Left ventricle myocardium inferior (tissue), 1 donor: ENCODE results near the gene DLX6. TPM values are rescaled to one million over a fixed set of nuclear protein-coding genes. Genes with fewer than 3 reads are reported as not detected.

Experiments used
- DNase-seq: peaks from one replicate; pipeline ENCODE4 v3.0.0-alpha.2; 2020
- H3K27ac ChIP-seq: fragments of 200-600 bp; replicated peaks from 2 replicates; pipeline ENCODE4 v1.8.0; 2021
- H3K27me3 ChIP-seq: fragments of 200-600 bp; 2 replicates; pipeline ENCODE4 v1.8.0; 2021; ENCODE audit warnings: low read depth
- H3K36me3 ChIP-seq: fragments of 200-600 bp; 2 replicates; pipeline ENCODE4 v1.8.0; 2021
- H3K4me1 ChIP-seq: fragments of 200-600 bp; 2 replicates; pipeline ENCODE4 v1.8.0; 2021
- H3K4me3 ChIP-seq: fragments of 200-600 bp; 2 replicates; pipeline ENCODE4 v1.8.0; 2021; ENCODE audit warnings: mild to moderate bottlenecking, moderate library complexity
- H3K9me3 ChIP-seq: fragments of 200-600 bp; replicated peaks from 2 replicates; pipeline ENCODE4 v1.8.0; 2021
- CTCF ChIP-seq: fragments of 200-600 bp; IDR thresholded peaks from 2 replicates; pipeline ENCODE4 v1.8.0; 2021; ENCODE audit warnings: antibody characterized with exemption, mild to moderate bottlenecking, borderline replicate concordance
- intact Hi-C: fragments of 100-400 bp; cut with micrococcal nuclease; formaldehyde crosslinking; loops from one replicate; pipeline ENCODE4 v1.11.0; 2022
- total RNA-seq: library from RNA; stranded (reverse); fragmentation: NEBNext Ultra II Directional; extraction: Animal tissue kit (Norgen Biotek cat#: 25700); gene quantifications from one replicate; pipeline ENCODE4 v1.2.1, GENCODE V29; 2021
- donor health status: DM: no; HTN: yes; CAD: no; lungs with severe emphysema.

Gene DLX6
- total RNA-seq, 1 donor from 2014 or later = not detected

DNA sequence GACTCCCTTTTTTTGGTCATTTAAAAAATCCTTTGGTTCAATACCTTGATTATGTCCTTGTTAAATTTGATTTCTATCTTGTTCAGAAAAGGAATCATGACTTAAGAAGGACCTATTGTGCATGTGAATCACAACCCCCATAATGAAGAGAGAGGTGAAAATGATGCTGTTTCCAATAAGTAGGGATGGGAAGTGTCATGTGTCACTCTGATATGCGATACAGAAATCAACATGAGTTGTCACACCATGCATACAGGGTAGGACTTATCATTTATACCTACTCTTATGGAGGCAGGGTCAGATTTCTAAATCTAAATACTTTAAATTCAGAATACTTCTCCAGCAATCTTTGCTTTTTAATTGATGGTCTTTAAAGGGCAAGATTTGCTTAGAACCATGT lies 19.4 kb upstream of the DLX6 start:
- Histone ChIP-seq H3K4me3 (no peak overlapping the region), H3K27me3 (peaks cover 99% of the 10 kb centered on the region), H3K4me1 (no peaks in the 10 kb centered on the region), H3K27ac (no peak overlapping the region), H3K9me3 (no peaks in the 10 kb centered on the region), H3K36me3 (no peaks in the 10 kb centered on the region)
- TF ChIP-seq CTCF = no peak
- no peak for DNase-seq
- intact Hi-C loops = no loop called here

DNA sequence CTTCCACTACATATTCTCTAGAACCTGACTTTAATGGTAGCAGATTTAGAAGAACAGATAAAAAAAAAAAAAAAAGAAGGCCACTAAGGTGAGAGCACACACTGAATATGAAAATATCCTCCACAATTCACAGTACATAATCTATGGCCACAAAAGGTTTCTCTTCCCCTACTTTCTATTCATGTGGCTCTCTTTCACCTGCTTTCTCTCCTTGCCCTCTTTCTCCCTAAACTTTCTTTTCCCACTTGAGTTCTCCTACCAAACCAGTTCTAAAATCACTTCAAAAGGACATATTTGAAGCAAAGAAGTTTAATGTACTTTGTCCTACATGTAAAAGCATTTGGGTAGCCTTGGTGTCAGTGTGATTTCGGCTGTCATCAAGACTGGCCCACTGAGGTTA lies 18.5 kb upstream of the DLX6 start:
- no peaks in the 10 kb centered on the region for H3K4me1 ChIP-seq
- intact Hi-C loops = no loop called here
- TF ChIP-seq CTCF = no peak

GRCh38 chr7:96987719-96988118 lies 17.6 kb upstream of the DLX6 start:
- peaks cover 99% of the 10 kb centered on the region for H3K27me3 ChIP-seq
- no peak for DNase-seq
- H3K4me1 ChIP-seq = peaks cover 6% of the 10 kb centered on the region
- H3K4me3 ChIP-seq = no peak overlapping the region
- H3K27ac ChIP-seq = no peak overlapping the region
- H3K36me3 ChIP-seq = no peaks in the 10 kb centered on the region
- H3K9me3 ChIP-seq = no peaks in the 10 kb centered on the region
- intact Hi-C loops = no loop called here
- no peak for TF ChIP-seq CTCF

More for the DNA sequence above, 18.5 kb upstream of the DLX6 start:
- Histone ChIP-seq H3K9me3 (no peaks in the 10 kb centered on the region), H3K27me3 (peaks cover 99% of the 10 kb centered on the region), H3K27ac (no peak overlapping the region), H3K36me3 (no peaks in the 10 kb centered on the region), H3K4me3 (no peak overlapping the region)
- DNase-seq = no peak

- no peak for DNase-seq
- Histone ChIP-seq H3K9me3 (no peaks in the 10 kb centered on the region), H3K4me1 (peaks cover 12% of the 10 kb centered on the region), H3K27me3 (peaks cover 100% of the 10 kb centered on the region), H3K4me3 (no peak overlapping the region), H3K36me3 (no peaks in the 10 kb centered on the region), H3K27ac (no peak overlapping the region)
- no peak for TF ChIP-seq CTCF
- intact Hi-C loops = no loop called here
These were observed 16.0 kb upstream of the DLX6 start for GRCh38 chr7:96989241-96989858.

GRCh38 chr7:96989859-96990317 lies 15.5 kb upstream of the DLX6 start:
- no peak for TF ChIP-seq CTCF
- Histone ChIP-seq H3K36me3 (no peaks in the 10 kb centered on the region), H3K4me3 (no peak overlapping the region), H3K4me1 (peaks cover 12% of the 10 kb centered on the region), H3K27ac (no peak overlapping the region), H3K27me3 (peaks cover 100% of the 10 kb centered on the region), H3K9me3 (no peaks in the 10 kb centered on the region)
- intact Hi-C loops = no loop called here
- DNase-seq = no peak
